HepG2 (cell line): ENCODE results near the gene CMTM2. TPM values are rescaled to one million over a fixed set of nuclear protein-coding genes. Genes with fewer than 3 reads are reported as not detected.

ENCODE experiments used
- FOXK1 ChIP-seq: sonication (generic); formaldehyde crosslinking; IDR thresholded peaks from 2 replicates; pipeline ENCODE4 v1.4.0; 2020; ENCODE audit warnings: low read depth, missing genetic modification reagents, borderline replicate concordance
- HES4 ChIP-seq: sonication (generic); formaldehyde crosslinking; IDR thresholded peaks from 2 replicates; pipeline ENCODE4 v1.9.0; 2021; ENCODE audit warnings: mild to moderate bottlenecking, missing genetic modification reagents, borderline replicate concordance
- HOXA5 ChIP-seq: sonication (generic); formaldehyde crosslinking; IDR thresholded peaks from 2 replicates; pipeline ENCODE4 v1.4.0; 2020; ENCODE audit warnings: missing genetic modification reagents
- KDM5B ChIP-seq: sonication (generic); formaldehyde crosslinking; IDR thresholded peaks from 2 replicates; pipeline ENCODE4 v1.4.0; 2020; ENCODE audit warnings: missing genetic modification reagents, mild to moderate bottlenecking, borderline replicate concordance
- KMT2A ChIP-seq: sonication (generic); formaldehyde crosslinking; IDR thresholded peaks from 2 replicates; pipeline ENCODE4 v1.4.0; 2020; ENCODE audit warnings: missing genetic modification reagents
- MIER2 ChIP-seq: IDR thresholded peaks from 2 replicates; pipeline ENCODE4 v1.6.1; 2016; ENCODE audit warnings: missing biosample characterization, missing genetic modification reagents
- NFKBIZ ChIP-seq: IDR thresholded peaks from 2 replicates; pipeline ENCODE4 v1.6.1; 2018; ENCODE audit warnings: missing genetic modification reagents, missing compliant biosample characterization
- NFRKB ChIP-seq: fragments of 450-650 bp; IDR thresholded peaks from 2 replicates; pipeline ENCODE4 v1.6.1; 2017
- RARG ChIP-seq: sonication (generic); formaldehyde crosslinking; IDR thresholded peaks from 2 replicates; pipeline ENCODE4 v1.4.0; 2020; ENCODE audit warnings: low read depth, mild to moderate bottlenecking, missing genetic modification reagents
- RFX1 ChIP-seq: fragments of 450-650 bp; IDR thresholded peaks from 2 replicates; pipeline ENCODE4 v1.6.1; 2017
- ZFP36L2 ChIP-seq: sonication (generic); formaldehyde crosslinking; IDR thresholded peaks from 2 replicates; pipeline ENCODE4 v1.4.0; 2020; ENCODE audit warnings: missing genetic modification reagents
- ZNF296 ChIP-seq: sonication (generic); formaldehyde crosslinking; conservative IDR thresholded peaks from 2 replicates; pipeline ENCODE4 v1.5.0; 2020; ENCODE audit warnings: mild to moderate bottlenecking, missing genetic modification reagents
- ZNF331 ChIP-seq: sonication (generic); formaldehyde crosslinking; IDR thresholded peaks from 2 replicates; pipeline ENCODE4 v1.4.0; 2020; ENCODE audit warnings: missing genetic modification reagents
- ZNF44 ChIP-seq: sonication (generic); formaldehyde crosslinking; IDR thresholded peaks from 2 replicates; pipeline ENCODE4 v1.5.1; 2020; ENCODE audit warnings: mild to moderate bottlenecking, missing genetic modification reagents
- ZNF556 ChIP-seq: sonication (generic); formaldehyde crosslinking; IDR thresholded peaks from 2 replicates; pipeline ENCODE4 v1.4.0; 2020; ENCODE audit warnings: mild to moderate bottlenecking, missing genetic modification reagents, borderline replicate concordance
- ZNF674 ChIP-seq: sonication (generic); formaldehyde crosslinking; IDR thresholded peaks from 2 replicates; pipeline ENCODE4 v1.5.0; 2020; ENCODE audit warnings: low read depth, mild to moderate bottlenecking, missing genetic modification reagents
- ZNF713 ChIP-seq: sonication (generic); formaldehyde crosslinking; IDR thresholded peaks from 2 replicates; pipeline ENCODE4 v1.4.0; 2020; ENCODE audit warnings: mild to moderate bottlenecking, missing genetic modification reagents
- ZNF746 ChIP-seq: sonication (generic); formaldehyde crosslinking; IDR thresholded peaks from 2 replicates; pipeline ENCODE4 v1.8.0; 2022; ENCODE audit warnings: mild to moderate bottlenecking, missing genetic modification reagents
- polyA plus RNA-seq, 8 experiments: library from polyadenylated mRNA; depleted of rRNA in 3 of 8; stranded (reverse) in 7 of 8; unstranded in 1 of 8; fragments of >200 nt; fragmentation: Illumina TruSeq in 4 of 8; extraction: Trizol in 4 of 8; gene quantifications; 2 replicates each; pipeline versions ENCODE4 v1.2.1 to v1.2.3, GENCODE V29; 2011 to 2016; ENCODE audit warnings: low read depth in 4 of 8, missing spikeins in 1 of 8, mixed read lengths in 1 of 8; ENCODE audit not compliant: insufficient read depth in 1 of 8
- total RNA-seq, 5 experiments: library from RNA; depleted of rRNA; stranded (reverse); fragments of >200 nt; fragmentation: Illumina TruSeq; extraction: Trizol; gene quantifications; 2 replicates each; pipeline ENCODE4 v1.2.3, GENCODE V29; 2016; ENCODE audit warnings: low read depth in 1 of 5
- TF ChIP-seq, protein P1 (sequence below), 2 experiments: sonication (generic) in 1 of 2; formaldehyde crosslinking in 1 of 2; IDR thresholded peaks; 2 replicates each; pipeline versions ENCODE4 v1.5.1 to v1.6.1; 2011 to 2020; ENCODE audit warnings: borderline replicate concordance in 1 of 2, low read depth in 1 of 2, low read length in 1 of 2, mild to moderate bottlenecking in 1 of 2, missing genetic modification reagents in 1 of 2, moderate library complexity in 1 of 2
- TF ChIP-seq, protein P2 (sequence below): sonication (generic); formaldehyde crosslinking; IDR thresholded peaks from 2 replicates; pipeline ENCODE4 v1.8.0; 2022; ENCODE audit warnings: mild to moderate bottlenecking, missing genetic modification reagents, moderate library complexity
- TF ChIP-seq, protein P3 (sequence below): sonication (generic); formaldehyde crosslinking; IDR thresholded peaks from 2 replicates; pipeline ENCODE4 v1.5.1; 2020; ENCODE audit warnings: missing genetic modification reagents, mild to moderate bottlenecking, borderline replicate concordance
- TF ChIP-seq, protein P4 (sequence below): fragments of 450-650 bp; IDR thresholded peaks from 2 replicates; pipeline ENCODE4 v1.6.1; 2016

CMTM2 gene
- total and polyA plus RNA-seq, 2 of the 13 experiments (the other 11 are each of a cell fraction or from before 2014, with no cell fraction given) = not detected

DNA sequence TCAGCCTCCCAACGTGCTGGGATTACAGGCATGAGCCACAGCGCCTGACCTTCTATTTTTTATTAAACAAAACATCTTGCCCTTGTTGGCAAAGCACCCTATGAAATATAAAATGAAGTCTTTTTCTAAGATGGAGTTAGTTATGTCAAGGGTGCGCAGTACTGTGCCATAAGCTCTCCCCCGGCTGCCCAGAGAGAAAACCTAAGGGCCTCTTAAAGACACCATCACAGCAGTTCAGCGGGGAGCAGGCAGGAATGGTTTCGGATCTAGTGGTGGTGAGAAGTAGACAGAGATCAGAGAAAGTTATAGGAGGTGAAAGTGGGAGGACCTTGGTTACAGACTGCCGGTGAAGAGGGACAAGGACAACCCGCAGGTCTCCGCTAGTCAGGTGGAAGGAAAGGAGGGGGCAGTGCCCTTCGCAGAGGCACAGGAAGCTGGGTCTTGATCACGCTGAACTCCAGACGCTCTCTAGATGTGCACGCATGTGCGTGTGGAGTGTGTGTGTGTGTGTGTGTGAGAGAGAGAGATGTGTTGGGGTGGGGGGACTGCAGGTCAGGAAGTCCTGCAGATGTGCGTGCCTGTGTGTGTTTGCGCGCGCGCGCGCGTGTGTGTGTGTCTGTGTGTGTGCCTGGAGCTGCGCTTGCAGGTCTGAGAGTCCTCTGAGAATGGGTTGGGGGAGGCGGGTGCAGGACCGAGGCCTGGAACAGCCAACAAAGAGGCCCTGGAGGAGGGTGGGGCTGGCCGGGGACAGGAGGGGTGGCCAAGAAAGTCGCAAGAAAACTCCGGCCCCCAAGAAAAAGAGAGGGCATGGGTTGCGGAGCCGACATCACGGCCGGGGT, 24.5 kb downstream of the CMTM2 start (continued):
- TF ChIP-seq ZNF713 (CRISPR knock-in tag) = no peak
- TF ChIP-seq, protein P1, sequence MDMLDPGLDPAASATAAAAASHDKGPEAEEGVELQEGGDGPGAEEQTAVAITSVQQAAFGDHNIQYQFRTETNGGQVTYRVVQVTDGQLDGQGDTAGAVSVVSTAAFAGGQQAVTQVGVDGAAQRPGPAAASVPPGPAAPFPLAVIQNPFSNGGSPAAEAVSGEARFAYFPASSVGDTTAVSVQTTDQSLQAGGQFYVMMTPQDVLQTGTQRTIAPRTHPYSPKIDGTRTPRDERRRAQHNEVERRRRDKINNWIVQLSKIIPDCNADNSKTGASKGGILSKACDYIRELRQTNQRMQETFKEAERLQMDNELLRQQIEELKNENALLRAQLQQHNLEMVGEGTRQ (IDR thresholded peaks at IDR 0.05; ENCODE audit: low read depth, low read length) = no peak
- TF ChIP-seq, protein P1 (CRISPR knock-in tag; IDR thresholded peaks at IDR 0.05; ENCODE audit: borderline replicate concordance) = no peak
- TF ChIP-seq, protein P2, sequence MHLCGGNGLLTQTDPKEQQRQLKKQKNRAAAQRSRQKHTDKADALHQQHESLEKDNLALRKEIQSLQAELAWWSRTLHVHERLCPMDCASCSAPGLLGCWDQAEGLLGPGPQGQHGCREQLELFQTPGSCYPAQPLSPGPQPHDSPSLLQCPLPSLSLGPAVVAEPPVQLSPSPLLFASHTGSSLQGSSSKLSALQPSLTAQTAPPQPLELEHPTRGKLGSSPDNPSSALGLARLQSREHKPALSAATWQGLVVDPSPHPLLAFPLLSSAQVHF (CRISPR knock-in tag) = no peak
- no peak for TF ChIP-seq RFX1
- TF ChIP-seq ZNF44 (CRISPR knock-in tag) = peak; percentile 70; the same call in 1 of the 2 replicates
- no peak for TF ChIP-seq ZNF674 (CRISPR knock-in tag)
- TF ChIP-seq NFRKB = no peak
- TF ChIP-seq RARG (CRISPR knock-in tag) = no peak
- no peak for TF ChIP-seq HOXA5 (CRISPR knock-in tag)
- no peak for TF ChIP-seq ZNF296 (CRISPR knock-in tag)
- no peak for TF ChIP-seq KMT2A
- TF ChIP-seq ZNF746 = no peak
- TF ChIP-seq FOXK1 (CRISPR knock-in tag) = no peak
- TF ChIP-seq MIER2 (CRISPR knock-in tag) = no peak
- TF ChIP-seq, protein P3, sequence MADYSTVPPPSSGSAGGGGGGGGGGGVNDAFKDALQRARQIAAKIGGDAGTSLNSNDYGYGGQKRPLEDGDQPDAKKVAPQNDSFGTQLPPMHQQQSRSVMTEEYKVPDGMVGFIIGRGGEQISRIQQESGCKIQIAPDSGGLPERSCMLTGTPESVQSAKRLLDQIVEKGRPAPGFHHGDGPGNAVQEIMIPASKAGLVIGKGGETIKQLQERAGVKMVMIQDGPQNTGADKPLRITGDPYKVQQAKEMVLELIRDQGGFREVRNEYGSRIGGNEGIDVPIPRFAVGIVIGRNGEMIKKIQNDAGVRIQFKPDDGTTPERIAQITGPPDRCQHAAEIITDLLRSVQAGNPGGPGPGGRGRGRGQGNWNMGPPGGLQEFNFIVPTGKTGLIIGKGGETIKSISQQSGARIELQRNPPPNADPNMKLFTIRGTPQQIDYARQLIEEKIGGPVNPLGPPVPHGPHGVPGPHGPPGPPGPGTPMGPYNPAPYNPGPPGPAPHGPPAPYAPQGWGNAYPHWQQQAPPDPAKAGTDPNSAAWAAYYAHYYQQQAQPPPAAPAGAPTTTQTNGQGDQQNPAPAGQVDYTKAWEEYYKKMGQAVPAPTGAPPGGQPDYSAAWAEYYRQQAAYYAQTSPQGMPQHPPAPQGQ (CRISPR knock-in tag) = no peak; the same call in none of the 2 replicates
- no peak for TF ChIP-seq NFKBIZ (CRISPR knock-in tag)
- TF ChIP-seq, protein P4, sequence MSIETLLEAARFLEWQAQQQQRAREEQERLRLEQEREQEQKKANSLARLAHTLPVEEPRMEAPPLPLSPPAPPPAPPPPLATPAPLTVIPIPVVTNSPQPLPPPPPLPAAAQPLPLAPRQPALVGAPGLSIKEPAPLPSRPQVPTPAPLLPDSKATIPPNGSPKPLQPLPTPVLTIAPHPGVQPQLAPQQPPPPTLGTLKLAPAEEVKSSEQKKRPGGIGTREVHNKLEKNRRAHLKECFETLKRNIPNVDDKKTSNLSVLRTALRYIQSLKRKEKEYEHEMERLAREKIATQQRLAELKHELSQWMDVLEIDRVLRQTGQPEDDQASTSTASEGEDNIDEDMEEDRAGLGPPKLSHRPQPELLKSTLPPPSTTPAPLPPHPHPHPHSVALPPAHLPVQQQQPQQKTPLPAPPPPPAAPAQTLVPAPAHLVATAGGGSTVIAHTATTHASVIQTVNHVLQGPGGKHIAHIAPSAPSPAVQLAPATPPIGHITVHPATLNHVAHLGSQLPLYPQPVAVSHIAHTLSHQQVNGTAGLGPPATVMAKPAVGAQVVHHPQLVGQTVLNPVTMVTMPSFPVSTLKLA = no peak; the same call in 1 of the 2 replicates
- 0 out of 2 replicates have a peak, but pooled peaks have one; percentile 21 for TF ChIP-seq HES4 (CRISPR knock-in tag)
- no peak for TF ChIP-seq ZNF331 (CRISPR knock-in tag)
- TF ChIP-seq ZFP36L2 (CRISPR knock-in tag) = no peak
- peak; percentile 69; the same call in 1 of the 2 replicates for TF ChIP-seq KDM5B
- TF ChIP-seq ZNF556 = peak; percentile 92; the same call in 1 of the 2 replicates
